Measurements from ENCODE around the gene RIOK1. TPM values are rescaled to one million over a fixed set of nuclear protein-coding genes. Genes with fewer than 3 reads are reported as not detected.

RIOK1 gene
- total RNA-seq, 1 donor from 2014 or later: 24.1 TPM

DNA sequence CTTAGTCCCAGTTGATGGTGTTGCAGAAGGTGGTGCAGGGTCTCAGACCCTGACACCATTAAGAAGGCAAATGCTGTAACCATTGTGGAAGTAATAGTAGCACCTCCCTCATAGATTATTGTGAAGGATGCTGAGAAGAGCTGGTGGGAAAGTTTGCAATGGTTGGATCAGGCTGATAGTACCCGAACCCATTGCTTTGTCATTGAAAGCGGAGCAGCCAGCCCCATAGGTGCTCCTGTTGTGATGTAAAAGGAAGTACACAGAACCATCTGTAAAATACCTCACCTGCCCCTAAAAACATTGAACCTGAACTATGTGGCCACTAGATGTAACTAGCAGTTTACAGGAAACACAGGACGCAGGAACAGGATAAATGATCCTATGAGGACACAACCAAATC is 31.5 kb downstream of the RIOK1 start:
- Mint-ChIP-seq H3K27me3 (ENCODE audit: low read depth) (no peaks in the 10 kb centered on the region), H3K27ac (peak overlapping the region; percentile 13), H3K4me3 (no peak overlapping the region), H3K4me1 (peaks cover 33% of the 10 kb centered on the region), H3K36me3 (peaks cover 3% of the 10 kb centered on the region), H3K9me3 (no peaks in the 10 kb centered on the region)
- DNase-seq (ENCODE audit: low spot score in 2 of 2, unreplicated experiment in 2 of 2): no peak
- TF ChIP-seq, protein P1, sequence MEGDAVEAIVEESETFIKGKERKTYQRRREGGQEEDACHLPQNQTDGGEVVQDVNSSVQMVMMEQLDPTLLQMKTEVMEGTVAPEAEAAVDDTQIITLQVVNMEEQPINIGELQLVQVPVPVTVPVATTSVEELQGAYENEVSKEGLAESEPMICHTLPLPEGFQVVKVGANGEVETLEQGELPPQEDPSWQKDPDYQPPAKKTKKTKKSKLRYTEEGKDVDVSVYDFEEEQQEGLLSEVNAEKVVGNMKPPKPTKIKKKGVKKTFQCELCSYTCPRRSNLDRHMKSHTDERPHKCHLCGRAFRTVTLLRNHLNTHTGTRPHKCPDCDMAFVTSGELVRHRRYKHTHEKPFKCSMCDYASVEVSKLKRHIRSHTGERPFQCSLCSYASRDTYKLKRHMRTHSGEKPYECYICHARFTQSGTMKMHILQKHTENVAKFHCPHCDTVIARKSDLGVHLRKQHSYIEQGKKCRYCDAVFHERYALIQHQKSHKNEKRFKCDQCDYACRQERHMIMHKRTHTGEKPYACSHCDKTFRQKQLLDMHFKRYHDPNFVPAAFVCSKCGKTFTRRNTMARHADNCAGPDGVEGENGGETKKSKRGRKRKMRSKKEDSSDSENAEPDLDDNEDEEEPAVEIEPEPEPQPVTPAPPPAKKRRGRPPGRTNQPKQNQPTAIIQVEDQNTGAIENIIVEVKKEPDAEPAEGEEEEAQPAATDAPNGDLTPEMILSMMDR (IDR thresholded peaks at IDR 0.05; ENCODE audit: unreplicated experiment): no peak

DNA sequence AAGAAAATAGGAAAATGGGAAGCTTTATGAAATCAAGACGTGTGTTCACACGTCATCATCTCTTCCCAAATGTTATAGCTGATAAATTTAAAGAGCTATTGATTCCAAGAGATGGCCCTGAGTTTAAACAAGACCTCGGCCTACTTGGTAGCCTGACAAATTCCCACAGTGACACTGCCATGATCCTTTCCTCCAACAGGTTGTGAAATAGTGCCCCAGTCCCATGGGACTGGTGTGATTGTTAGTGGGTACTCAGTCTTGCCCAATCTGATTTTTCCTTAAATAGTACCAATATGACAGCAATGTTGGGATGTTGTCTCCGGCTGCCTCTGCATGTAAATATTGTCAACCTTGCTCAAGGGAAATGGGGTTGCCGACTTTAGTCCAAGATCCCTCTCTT is 34.5 kb downstream of the RIOK1 start:
- no peak for DNase-seq (ENCODE audit: low spot score in 2 of 2, unreplicated experiment in 2 of 2)
- H3K9me3 Mint-ChIP-seq: no peaks in the 10 kb centered on the region
- H3K4me1 Mint-ChIP-seq: peaks cover 18% of the 10 kb centered on the region
- TF ChIP-seq, protein P1 (IDR thresholded peaks at IDR 0.05; ENCODE audit: unreplicated experiment): no peak
- no peaks in the 10 kb centered on the region for H3K36me3 Mint-ChIP-seq
- no peak overlapping the region for H3K4me3 Mint-ChIP-seq
- H3K27me3 Mint-ChIP-seq (ENCODE audit: low read depth): no peaks in the 10 kb centered on the region
- H3K27ac Mint-ChIP-seq: no peak overlapping the region

DNA sequence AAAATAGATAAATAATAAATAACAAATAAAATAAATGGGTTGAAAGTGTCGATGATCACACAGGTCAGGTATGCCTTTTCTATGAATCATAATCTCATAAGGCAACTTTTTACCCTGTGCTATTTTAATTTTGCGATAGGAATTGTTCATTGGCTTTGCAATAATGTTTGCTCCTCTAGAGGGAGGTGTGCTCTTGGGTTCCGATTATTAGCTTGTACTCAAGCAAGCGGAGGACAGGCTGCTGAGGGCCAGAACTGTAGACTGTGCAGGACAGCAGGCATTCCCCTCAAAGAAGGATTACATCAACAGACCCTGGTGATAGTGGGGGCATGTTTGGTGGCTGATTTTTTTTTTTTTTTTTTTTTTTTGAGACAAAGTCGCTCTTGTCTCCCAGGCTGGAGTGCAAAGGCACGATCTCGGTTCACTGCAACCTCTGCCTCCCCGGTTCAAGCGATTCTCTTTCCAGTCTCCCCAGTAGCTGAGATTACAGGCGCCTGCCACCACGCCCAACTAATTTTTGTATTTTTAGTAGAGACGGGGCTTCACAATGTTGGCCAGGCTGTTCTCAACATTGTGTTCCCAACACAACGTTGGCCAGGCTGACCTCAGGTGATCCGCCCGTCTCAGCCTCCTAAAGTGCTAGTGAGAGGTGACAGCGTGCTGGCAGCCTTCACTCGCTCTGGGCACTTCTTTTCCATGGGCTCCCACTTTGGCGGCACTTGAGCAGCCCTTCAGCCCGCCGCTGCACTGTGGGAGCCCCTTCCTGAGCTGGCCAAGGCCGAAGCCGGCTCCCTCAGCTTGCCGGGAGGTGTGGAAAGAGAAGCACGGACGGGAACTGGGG is 35.6 kb downstream of the RIOK1 start:
- TF ChIP-seq, protein P1 (IDR thresholded peaks at IDR 0.05; ENCODE audit: unreplicated experiment): peak; percentile 35
- Mint-ChIP-seq H3K36me3 (no peaks in the 10 kb centered on the region), H3K9me3 (no peaks in the 10 kb centered on the region), H3K4me1 (peaks cover 11% of the 10 kb centered on the region), H3K27me3 (ENCODE audit: low read depth) (no peaks in the 10 kb centered on the region), H3K27ac (no peak overlapping the region), H3K4me3 (no peak overlapping the region)
- DNase-seq (ENCODE audit: low spot score in 2 of 2, unreplicated experiment in 2 of 2): no peak

DNA sequence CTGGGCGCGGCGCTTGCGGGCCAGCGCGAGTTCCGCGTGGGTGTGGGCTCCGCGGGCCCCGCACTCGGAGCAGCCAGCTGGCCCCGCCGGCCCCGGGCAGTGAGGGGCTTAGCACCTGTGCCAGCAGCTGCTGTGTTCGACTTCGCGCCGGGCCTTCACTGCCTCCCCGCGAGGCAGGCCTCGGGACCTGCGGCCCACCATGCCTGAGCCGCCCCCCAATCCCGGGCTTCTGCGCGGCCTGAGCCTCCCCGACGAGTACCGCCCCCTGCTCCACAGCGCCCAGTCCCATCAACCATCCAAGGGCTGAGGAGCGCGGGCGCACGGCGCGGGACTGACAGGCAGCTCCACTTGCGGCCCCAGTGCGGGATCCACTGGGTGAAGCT is 36.2 kb downstream of the RIOK1 start:
- DNase-seq (ENCODE audit: low spot score in 2 of 2, unreplicated experiment in 2 of 2): no peak
- Mint-ChIP-seq H3K4me1 (peaks cover 4% of the 10 kb centered on the region), H3K27me3 (ENCODE audit: low read depth) (no peaks in the 10 kb centered on the region), H3K9me3 (no peaks in the 10 kb centered on the region), H3K36me3 (no peaks in the 10 kb centered on the region), H3K27ac (no peak overlapping the region), H3K4me3 (no peak overlapping the region)
- TF ChIP-seq, protein P1 (IDR thresholded peaks at IDR 0.05; ENCODE audit: unreplicated experiment): no peak

DNA sequence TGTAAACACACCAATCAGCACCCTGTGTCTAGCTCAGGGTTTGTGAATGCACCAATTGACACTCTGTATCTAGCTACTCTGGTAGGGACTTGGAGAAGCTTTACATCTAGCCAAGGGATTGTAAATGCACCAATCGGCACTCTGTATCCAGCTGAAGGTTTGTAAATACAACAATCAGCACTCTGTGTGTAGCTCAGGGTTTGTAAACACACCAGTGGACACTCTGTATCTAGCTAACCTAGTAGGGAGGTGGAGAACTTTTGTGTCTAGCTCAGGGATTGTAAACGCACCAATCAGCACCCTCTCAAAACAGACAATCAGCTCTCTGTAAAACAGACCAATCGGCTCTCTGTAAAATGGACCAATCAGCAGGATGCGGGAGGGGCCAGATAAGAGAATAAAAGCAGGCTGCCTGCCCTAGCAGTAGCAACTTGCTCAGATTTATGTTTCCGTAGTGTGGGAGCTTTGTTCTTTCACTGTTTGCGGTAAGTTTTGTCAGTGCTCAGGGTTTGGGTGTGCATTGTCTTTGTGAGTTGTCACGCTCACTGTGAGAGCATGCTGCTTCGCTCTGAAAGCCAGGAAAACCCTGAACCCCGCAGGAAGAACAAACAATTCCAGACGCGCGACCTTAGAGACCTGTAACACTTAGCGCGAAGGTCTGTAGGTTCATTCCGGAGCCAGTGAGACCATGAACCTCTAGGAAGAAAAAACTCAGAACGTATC is 37.0 kb downstream of the RIOK1 start:
- no peak overlapping the region for H3K4me3 Mint-ChIP-seq
- no peaks in the 10 kb centered on the region for H3K9me3 Mint-ChIP-seq
- no peak overlapping the region for H3K27ac Mint-ChIP-seq
- TF ChIP-seq, protein P1 (IDR thresholded peaks at IDR 0.05; ENCODE audit: unreplicated experiment): no peak
- no peaks in the 10 kb centered on the region for H3K36me3 Mint-ChIP-seq
- no peaks in the 10 kb centered on the region for H3K4me1 Mint-ChIP-seq
- H3K27me3 Mint-ChIP-seq (ENCODE audit: low read depth): no peaks in the 10 kb centered on the region
- no peak for DNase-seq (ENCODE audit: low spot score in 2 of 2, unreplicated experiment in 2 of 2)
